IPS-20b (cell line): Measurements from ENCODE around the gene THEM4.
"Not testable (repeated sequence)": the region's sequence is repeated elsewhere in the genome, so short reads cannot be mapped to it uniquely, and the experiment has no call there.

Experiments used
- H3K27ac ChIP-seq: one replicate; pipeline ENCODE4 v1.5.1; 2013; ENCODE audit warnings: low read length
- H3K27me3 ChIP-seq: 2 replicates; pipeline ENCODE4 v1.6.1; 2013; ENCODE audit warnings: mild to moderate bottlenecking, low read length, inconsistent platforms; ENCODE audit not compliant: insufficient read depth
- H3K36me3 ChIP-seq: 2 replicates; pipeline ENCODE4 v1.6.1; 2013; ENCODE audit warnings: low read depth, mild to moderate bottlenecking, inconsistent platforms, low read length, moderate library complexity; ENCODE audit not compliant: insufficient read depth
- H3K4me1 ChIP-seq: 2 replicates; pipeline ENCODE4 v1.6.1; 2013; ENCODE audit warnings: mild to moderate bottlenecking, control low read depth, inconsistent platforms, low read length, moderate library complexity; ENCODE audit not compliant: insufficient read depth
- H3K4me3 ChIP-seq: 2 replicates; pipeline ENCODE4 v1.5.1; 2013; ENCODE audit warnings: mild to moderate bottlenecking, low read length, inconsistent platforms
- H3K9ac ChIP-seq: 2 replicates; pipeline ENCODE4 v1.6.1; 2013; ENCODE audit warnings: low read depth, mild to moderate bottlenecking, inconsistent platforms, low read length, moderate library complexity
- H3K9me3 ChIP-seq: 2 replicates; pipeline ENCODE4 v1.6.1; 2013; ENCODE audit warnings: mild to moderate bottlenecking, low read depth, low read length, inconsistent platforms; ENCODE audit not compliant: insufficient read depth

The THEM4 gene

DNA sequence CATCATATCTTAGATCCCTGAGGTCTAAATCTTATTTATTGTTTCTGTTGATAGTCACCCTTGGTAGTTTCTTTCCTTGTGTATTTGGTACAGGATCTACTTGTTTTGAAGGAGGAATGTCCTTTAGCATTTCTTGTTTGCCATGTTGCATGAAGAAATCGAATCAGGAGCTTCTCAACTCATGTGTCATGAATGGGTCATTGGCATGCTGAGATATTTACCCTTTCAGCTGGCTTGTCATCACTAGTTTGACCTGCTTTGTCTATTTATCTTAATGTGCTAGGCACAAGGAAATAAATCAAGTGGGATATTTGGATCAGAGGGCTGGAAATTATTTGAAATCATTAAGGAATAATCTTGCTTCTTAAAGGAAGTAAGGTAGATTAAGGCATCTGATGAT is 23.8 kb downstream of the THEM4 start:
- Histone ChIP-seq H3K36me3 (peaks cover 9% of the 10 kb centered on the region; the same call in 1 of the 2 replicates), H3K4me1 (no peaks in the 10 kb centered on the region), H3K27ac (no peak overlapping the region), H3K4me3 (no peak overlapping the region), H3K27me3 (no peaks in the 10 kb centered on the region), H3K9ac (no peak overlapping the region), H3K9me3 (no peaks in the 10 kb centered on the region; the same call in 1 of the 2 replicates)

DNA sequence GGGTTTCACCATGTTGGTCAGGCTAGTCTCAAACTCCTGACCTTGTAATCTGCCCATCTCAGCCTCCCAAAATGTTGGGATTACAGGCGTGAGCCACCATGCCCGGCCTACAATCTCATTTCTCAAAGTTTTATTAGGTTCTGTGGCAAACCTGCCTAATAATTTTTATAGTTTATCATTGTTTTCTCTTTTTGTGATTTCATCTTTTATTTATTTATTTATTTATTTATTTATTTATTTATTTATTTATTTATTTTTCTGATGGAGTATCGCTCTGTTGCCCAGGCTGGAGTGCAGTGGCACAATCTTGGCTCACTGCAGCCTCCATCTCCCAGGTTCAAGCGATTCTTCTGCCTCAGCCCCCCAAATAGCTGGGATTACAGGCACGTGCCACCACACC is 24.4 kb downstream of the THEM4 start:
- H3K9ac ChIP-seq, H3K27ac ChIP-seq, H3K4me1 ChIP-seq, H3K27me3 ChIP-seq, H3K36me3 ChIP-seq, H3K4me3 ChIP-seq, H3K9me3 ChIP-seq: not testable (repeated sequence)

DNA sequence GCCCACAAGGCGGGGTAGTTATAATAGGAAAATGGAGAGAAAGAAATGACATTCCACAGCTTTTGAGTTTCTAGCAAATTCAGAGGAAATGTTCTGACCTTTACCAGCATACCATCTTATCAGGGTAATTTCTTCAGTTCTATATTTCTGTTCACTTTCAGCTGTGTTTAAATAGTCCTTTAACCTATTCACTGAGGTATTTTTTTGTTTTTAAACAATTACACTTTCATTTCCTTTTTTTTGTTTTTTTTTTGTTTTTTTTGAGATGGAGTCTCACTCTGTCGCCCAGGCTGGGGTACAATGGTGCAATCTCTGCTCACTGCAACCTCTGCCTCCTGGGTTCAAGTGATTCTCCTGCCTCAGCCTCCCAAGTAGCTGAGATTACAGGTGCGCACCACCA is 24.9 kb downstream of the THEM4 start:
- H3K36me3 ChIP-seq, H3K9me3 ChIP-seq, H3K4me3 ChIP-seq, H3K4me1 ChIP-seq, H3K9ac ChIP-seq, H3K27me3 ChIP-seq, H3K27ac ChIP-seq: not testable (repeated sequence)

DNA sequence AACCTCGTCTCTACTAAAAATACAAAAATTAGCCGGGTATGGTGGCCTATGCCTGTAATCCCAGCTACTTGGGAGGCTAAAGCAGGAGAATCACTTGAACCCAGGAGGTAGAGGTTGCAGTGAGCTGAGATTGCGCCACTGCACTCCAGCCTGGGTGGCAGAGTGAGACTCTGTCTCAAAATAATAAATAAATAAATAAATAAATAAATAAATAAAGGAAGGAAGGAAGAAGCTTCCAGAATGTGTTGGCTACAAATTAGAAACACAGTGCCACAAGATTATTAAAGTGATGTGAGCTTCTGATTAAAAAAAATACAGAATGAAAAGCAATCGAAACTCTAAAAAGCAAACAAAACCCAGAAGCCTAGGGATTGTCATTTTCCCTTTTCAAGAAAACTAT is 25.4 kb downstream of the THEM4 start:
- H3K4me3 ChIP-seq, H3K36me3 ChIP-seq, H3K27me3 ChIP-seq, H3K9ac ChIP-seq, H3K4me1 ChIP-seq, H3K27ac ChIP-seq, H3K9me3 ChIP-seq: not testable (repeated sequence)

DNA sequence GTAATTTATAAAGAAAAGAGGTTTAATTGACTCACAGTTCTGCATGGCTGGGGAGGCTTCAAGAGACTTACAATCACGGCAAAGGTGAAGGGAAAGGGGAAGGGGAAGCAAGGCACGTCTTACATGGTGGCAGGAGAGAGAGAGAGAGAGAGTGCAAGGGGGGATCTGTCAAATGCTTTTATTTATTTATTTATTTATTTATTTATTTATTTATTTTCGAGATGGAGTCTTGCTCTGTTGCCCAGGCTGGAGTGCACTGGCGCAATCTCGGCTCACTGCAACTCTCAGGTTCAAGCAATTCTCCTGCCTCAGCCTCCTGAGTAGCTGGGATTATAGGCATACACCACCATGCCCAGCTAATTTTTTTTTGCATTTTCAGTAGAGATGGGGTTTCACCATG is 26.4 kb downstream of the THEM4 start:
- not testable (repeated sequence) for H3K36me3 ChIP-seq, H3K27ac ChIP-seq, H3K4me3 ChIP-seq, H3K4me1 ChIP-seq, H3K9me3 ChIP-seq, H3K27me3 ChIP-seq, H3K9ac ChIP-seq

DNA sequence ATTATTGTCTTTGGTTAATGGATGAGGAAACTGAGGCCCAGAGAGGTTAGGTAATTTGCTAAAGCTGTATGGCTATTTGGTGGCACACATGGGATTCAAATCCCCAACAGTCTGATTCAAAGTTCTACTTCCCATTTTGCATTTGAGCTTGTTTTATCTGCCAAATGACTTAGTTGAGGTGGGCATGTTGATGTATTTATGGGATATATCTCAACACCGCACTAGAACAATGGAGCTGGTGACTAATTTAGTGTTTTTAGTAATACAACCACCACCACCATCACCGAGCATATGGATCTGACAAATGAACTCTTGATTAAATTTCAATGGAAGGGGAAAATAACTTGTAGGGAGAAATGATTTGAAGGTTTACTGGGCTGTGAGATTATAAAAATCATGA is 26.8 kb downstream of the THEM4 start:
- H3K9ac ChIP-seq, result no peak overlapping the region

DNA sequence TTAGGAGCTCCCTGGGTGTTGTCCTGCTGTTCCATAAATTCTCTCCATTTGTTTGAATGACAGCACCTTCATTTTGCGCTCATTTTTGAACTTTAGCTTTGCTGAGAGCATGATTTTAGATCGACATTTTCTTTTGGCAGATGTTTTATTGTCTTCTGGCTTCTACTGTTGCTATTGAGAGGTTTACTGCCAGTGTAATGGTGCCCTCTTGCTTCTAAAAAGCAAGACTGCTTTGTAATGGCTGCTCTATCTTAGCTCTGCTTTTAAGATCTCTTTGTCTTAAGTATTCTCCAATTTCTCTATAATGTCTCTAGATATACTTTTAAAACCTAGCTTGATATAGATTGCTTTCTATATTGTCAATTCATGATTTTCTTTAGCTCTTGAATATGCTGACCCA is 27.8 kb downstream of the THEM4 start:
- Histone ChIP-seq H3K4me3 (no peak overlapping the region), H3K27ac (no peak overlapping the region), H3K27me3 (no peaks in the 10 kb centered on the region), H3K9me3 (no peaks in the 10 kb centered on the region), H3K9ac (no peak overlapping the region), H3K4me1 (no peaks in the 10 kb centered on the region), H3K36me3 (no peaks in the 10 kb centered on the region)

More for the DNA sequence above, 26.8 kb downstream of the THEM4 start:
- H3K4me1 ChIP-seq, result no peaks in the 10 kb centered on the region
- no peaks in the 10 kb centered on the region; the same call in 1 of the 2 replicates for H3K9me3 ChIP-seq
- H3K27me3 ChIP-seq, result no peaks in the 10 kb centered on the region
- peaks cover 6% of the 10 kb centered on the region; the same call in 1 of the 2 replicates for H3K36me3 ChIP-seq
- H3K27ac ChIP-seq, result no peak overlapping the region
- H3K4me3 ChIP-seq, result no peak overlapping the region

DNA sequence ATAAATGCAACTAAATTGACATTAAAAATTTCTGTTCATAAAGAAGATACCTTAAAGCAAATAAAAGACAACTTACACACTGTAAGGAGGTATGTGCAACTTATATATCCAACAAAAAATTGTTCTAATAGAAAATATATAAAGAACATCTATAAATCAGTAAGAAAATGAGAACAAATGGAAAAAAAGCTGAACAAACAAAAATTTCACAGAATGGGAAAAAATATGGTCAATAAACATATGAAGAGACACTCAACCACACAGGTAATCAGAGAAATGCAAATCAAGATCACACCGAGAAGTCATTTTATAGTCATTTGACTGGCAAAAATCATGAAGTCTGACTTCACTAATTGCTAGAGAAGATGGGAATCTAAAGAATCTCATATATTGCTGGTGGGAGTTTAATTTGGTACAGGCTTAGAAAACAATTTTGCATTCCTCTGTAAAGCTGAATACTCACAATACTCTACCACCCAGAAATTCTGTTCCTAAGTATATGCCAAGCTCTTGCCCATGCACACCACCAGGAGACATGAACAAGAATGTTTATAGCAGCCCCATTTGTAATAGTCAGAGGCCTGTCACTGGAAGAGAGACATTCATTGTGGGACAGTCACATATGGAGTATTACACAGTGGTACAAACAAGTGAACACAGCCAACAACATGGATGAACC is 33.8 kb downstream of the THEM4 start:
- H3K4me3 ChIP-seq, result no peak overlapping the region
- H3K4me1 ChIP-seq, result peaks cover 8% of the 10 kb centered on the region; the same call in 1 of the 2 replicates
- H3K27ac ChIP-seq, result no peak overlapping the region
- no peaks in the 10 kb centered on the region for H3K9me3 ChIP-seq
- H3K27me3 ChIP-seq, result no peaks in the 10 kb centered on the region
- H3K9ac ChIP-seq, result no peak overlapping the region
- H3K36me3 ChIP-seq, result no peaks in the 10 kb centered on the region

DNA sequence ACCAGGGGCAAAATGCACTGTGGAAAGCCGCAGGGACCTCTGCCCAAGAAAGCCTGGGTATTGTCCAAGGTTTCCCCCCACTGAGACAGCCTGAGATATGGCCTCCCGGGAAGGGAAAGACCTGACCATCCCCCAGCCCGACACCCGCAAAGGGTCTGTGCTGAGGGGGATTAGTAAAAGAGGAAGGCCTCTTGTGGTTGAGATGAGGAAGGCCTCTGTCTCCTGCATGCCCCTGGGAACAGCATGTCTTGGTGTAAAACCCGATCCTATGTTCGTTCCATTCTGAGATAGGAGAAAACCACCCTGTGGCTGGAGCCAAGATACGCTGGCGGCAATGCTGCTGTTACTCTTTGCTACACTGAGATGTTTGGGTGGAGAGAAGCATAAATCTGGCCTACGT is 36.5 kb downstream of the THEM4 start:
- not testable (repeated sequence) for H3K27ac ChIP-seq, H3K9me3 ChIP-seq, H3K36me3 ChIP-seq, H3K9ac ChIP-seq, H3K4me3 ChIP-seq, H3K27me3 ChIP-seq, H3K4me1 ChIP-seq

DNA sequence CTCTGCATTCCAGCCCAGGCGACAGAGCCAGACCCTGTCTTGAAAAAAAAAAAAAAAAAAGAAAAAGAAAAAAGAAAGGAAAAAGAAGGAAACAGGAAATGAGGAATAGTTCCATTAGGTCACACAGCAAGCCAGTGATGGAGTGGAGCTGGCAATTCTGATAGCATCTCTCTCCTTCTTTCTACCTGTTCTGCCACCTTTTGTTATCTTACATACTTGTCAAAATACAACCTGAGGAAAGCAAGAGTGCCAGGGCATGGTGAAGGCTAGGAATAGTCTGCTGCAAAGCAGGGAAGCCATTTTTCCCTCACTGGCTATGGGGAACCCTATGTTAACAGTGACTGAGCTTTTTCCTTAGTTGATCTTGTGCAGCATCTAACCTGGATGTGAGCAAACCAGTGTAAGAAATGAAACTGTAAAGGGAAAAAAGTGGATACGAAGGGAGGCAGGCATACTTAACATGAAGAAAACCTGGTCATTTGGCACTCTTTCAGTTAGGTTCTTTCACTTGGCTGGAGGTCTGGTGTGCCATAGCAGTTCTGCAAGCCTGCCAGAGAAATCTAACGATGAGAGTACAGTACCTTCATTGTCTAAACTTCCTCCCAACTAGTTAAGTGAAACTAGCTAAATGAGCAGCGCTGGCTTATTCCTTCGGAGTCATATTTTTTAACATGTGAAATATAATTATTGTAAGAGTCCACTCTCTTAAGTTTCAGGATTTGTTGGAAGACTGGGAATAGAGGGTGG is 37.9 kb downstream of the THEM4 start:
- H3K4me1 ChIP-seq, result peaks cover 8% of the 10 kb centered on the region; the same call in 1 of the 2 replicates
- H3K9me3 ChIP-seq, result no peaks in the 10 kb centered on the region
- no peak overlapping the region for H3K27ac ChIP-seq
- no peaks in the 10 kb centered on the region for H3K27me3 ChIP-seq
- H3K36me3 ChIP-seq, result no peaks in the 10 kb centered on the region
- H3K9ac ChIP-seq, result no peak overlapping the region
- no peak overlapping the region for H3K4me3 ChIP-seq

DNA sequence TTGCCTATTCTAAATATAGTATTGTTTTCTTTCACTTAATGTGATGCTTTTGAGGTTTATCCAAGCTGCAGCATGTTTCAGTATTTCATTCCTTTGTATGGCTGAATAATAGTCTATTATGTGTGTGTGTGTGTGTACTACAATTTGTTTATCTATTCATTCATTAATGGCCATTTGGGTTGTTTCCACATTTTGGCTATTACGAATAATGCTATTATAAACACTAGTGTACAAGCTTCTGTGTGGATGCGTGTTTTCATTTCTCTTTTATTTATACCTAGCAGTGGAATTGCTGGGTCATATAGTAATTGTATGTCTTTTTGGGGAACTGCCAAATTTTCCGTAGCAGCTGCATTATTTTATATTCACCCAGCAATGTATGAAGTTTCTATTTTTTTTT is 40.8 kb downstream of the THEM4 start:
- Histone ChIP-seq H3K27me3 (peaks cover 17% of the 10 kb centered on the region; the same call in 1 of the 2 replicates), H3K36me3 (no peaks in the 10 kb centered on the region), H3K4me1 (peaks cover 8% of the 10 kb centered on the region; the same call in 1 of the 2 replicates), H3K4me3 (no peak overlapping the region), H3K9ac (no peak overlapping the region), H3K27ac (no peak overlapping the region), H3K9me3 (no peaks in the 10 kb centered on the region)

DNA sequence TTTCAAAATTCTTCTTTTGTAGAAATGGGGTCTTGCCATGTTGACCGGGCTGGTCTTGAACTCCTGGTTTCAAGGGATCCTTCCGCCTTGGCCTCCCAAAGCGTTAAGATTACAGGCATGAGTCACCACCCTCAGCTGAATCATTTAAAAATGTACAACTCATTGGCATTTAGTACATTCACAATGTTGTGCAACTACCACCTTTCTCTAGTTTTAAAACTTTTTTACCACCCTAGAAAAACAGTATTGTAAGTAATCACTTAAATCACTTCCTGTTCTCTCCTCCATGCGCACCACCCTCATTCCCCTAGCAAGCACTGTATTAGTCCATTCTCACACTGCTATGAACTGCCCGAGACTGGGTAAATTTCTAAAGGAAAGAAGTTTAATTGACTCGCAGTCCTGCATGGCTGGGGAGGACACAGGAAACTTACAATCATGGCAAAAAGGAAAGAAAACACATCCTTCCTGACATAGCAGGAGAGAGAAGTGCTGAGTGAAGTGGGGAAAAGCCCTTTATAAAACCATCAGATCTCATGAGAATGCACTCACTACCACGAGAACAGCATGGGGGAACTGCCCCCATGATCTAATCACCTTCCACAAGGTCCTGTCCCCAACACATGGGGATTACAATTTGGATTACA is 41.4 kb downstream of the THEM4 start:
- H3K4me1 ChIP-seq, result peaks cover 8% of the 10 kb centered on the region; the same call in 1 of the 2 replicates
- H3K9ac ChIP-seq, result no peak overlapping the region
- no peaks in the 10 kb centered on the region for H3K9me3 ChIP-seq
- H3K36me3 ChIP-seq, result no peaks in the 10 kb centered on the region
- H3K27me3 ChIP-seq, result peaks cover 23% of the 10 kb centered on the region
- no peak overlapping the region for H3K27ac ChIP-seq
- no peak overlapping the region for H3K4me3 ChIP-seq
